Measurements from ENCODE around the gene CFAP107.

The CFAP107 gene

GRCh38 chr1:12739613-12740012 is 6.4 kb upstream of the CFAP107 start:
- in situ Hi-C loops (cut with MboI; ENCODE audit: low sequenced_read_pairs), result no loop called here

DNA sequence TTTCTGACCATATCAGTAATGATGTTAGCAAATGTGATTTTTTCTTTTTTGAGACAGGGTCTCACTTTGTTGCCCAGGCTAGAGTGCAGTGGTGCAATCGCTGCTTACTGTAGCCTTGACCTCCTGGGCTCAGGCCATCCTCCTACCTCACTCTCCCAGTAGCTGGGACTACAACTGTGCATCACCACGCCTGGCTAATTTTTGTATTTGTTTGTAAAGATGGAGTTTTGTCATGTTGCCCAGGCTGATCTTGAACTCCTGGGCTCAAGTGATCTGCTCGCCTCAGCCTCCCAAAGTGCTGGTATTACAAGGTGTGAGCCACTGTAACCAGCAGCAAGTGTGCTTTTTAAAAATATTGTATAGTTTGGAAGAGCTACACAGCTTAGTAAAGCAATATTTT is 4.1 kb upstream of the CFAP107 start:
- in situ Hi-C loops (cut with MboI; ENCODE audit: low sequenced_read_pairs), result no loop called here

GRCh38 chr1:12745126-12745991 is 641 bp upstream of the CFAP107 start:
- in situ Hi-C loops (cut with MboI; ENCODE audit: low sequenced_read_pairs), result no loop called here

DNA sequence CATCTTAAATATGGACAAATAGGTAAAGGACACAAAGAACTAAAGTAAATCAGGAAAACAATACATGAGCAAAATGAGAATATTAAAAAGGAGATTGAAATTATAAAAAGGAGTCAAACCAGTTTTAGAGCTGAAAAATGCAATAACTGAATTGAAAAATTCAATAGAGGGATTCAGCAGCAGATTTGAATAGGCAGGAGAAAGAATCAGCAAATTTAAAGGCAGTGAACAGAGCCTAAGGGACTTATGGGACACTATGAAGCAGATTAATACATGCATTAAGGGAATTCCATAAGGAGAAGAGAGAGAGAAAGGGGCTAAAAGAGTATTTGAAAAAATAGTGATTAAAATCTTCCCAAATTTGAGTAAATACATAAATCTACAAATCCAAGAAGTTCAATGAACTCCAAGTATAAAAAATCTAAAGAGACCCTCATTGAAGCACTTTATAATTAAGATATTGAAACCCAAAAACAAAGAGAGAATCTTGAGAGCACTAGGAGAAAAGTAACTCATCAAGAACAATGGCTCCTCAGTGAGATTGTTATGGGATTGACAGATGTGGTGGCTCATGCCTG is 2.9 kb downstream of the CFAP107 start:
- in situ Hi-C loops (cut with MboI; ENCODE audit: low sequenced_read_pairs), result no loop called here

GRCh38 chr1:12754738-12755137 is 8.7 kb downstream of the CFAP107 start:
- in situ Hi-C loops (cut with MboI; ENCODE audit: low sequenced_read_pairs), result no loop called here

GRCh38 chr1:12756273-12756672 is 10.3 kb downstream of the CFAP107 start:
- in situ Hi-C loops (cut with MboI; ENCODE audit: low sequenced_read_pairs), result no loop called here

GRCh38 chr1:12756768-12757413 is 10.9 kb downstream of the CFAP107 start:
- in situ Hi-C loops (cut with MboI; ENCODE audit: low sequenced_read_pairs), result no loop called here

DNA sequence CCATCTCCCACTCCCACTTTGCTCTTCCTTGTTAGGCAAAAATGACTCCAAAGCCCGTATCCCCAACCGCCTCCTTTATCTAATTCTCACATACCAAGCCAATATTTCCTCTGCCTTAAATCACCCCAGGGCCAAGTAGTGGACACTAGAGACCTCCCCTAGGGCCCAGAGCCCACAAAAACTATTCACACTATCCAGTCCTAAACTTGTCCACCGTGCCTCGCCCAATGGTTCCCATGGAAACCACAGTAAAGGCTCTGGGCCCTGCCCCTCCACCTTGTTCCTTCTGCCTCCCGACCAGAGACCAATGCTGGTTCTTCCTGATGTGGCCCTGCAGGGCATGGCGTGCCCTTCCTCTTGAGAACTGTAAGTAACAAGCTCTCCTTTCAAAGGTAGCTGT is 11.8 kb downstream of the CFAP107 start:
- in situ Hi-C loops (cut with MboI; ENCODE audit: low sequenced_read_pairs), result no loop called here

DNA sequence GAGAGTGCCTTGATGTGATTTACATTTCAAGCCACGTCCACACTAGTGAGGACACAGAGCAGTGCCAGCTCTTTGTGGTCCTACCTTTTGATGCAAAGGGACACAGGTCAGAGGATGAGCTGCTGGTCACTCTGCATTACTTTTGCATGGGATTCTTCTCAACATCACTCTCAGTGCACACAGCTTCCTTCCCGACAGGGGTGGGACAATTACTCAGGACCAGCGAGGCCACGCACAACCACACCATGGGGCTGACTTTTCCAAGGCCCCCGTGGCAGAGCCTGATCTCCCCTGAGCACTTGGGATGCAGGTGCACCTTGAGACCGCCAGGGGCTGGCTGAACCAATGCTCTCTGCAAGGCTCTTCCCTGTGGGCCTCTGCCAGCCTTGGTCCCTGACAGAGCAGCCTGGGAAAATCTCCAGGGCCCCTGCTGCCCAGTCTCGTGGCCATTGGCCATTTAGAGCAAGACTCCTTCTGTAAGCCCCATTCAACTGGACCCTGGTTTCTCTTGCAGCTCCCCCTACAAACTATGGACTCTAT is 14.3 kb downstream of the CFAP107 start:
- in situ Hi-C loops (cut with MboI; ENCODE audit: low sequenced_read_pairs), result no loop called here

- in situ Hi-C loops (cut with MboI; ENCODE audit: low sequenced_read_pairs), result no loop called here
Observed at GRCh38 chr1:12761781-12762180, 15.8 kb downstream of the CFAP107 start.

DNA sequence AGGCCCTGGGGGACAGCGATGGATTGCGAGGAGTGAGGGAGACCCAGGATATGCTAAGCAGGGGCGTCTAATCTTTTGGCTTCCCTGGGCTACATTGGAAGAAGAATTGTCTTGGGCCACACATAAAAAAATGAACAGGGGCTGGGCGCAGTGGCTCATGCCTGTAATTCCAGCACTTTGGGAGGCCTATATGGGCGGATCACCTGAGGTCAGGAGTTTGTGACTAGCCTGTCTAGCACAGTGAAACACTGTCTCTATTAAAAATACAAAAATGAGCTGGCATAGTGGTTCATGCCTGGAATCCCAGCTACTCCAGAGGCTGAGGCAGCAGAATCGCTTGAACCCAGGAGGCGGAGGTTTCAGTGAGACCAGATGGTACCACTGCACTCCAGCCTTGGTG is 16.8 kb downstream of the CFAP107 start:
- in situ Hi-C loops (cut with MboI; ENCODE audit: low sequenced_read_pairs), result no loop called here

GRCh38 chr1:12763479-12763878 is 17.5 kb downstream of the CFAP107 start:
- in situ Hi-C loops (cut with MboI; ENCODE audit: low sequenced_read_pairs), result no loop called here

DNA sequence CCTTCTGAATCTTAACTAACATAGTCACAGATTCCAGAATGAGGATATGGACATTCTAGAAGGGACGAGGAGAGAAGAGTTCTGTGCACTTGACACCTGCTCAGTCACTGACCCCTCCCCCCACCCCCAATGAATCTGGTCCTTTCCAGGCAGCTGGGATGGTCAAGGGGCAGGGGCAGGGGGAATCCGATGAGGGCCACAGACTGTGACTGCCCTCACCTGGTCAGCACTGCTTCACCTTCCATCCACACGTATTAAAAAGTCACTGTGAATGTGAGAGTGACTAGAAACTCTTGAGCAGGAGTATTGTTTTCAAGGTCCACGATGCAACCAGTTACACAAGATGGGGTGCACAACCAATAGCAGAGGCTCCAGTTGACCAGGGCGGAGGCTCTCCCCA is 18.0 kb downstream of the CFAP107 start:
- in situ Hi-C loops (cut with MboI; ENCODE audit: low sequenced_read_pairs), result no loop called here

GRCh38 chr1:12769031-12769430 is 23.0 kb downstream of the CFAP107 start:
- in situ Hi-C loops (cut with MboI; ENCODE audit: low sequenced_read_pairs), result no loop called here

DNA sequence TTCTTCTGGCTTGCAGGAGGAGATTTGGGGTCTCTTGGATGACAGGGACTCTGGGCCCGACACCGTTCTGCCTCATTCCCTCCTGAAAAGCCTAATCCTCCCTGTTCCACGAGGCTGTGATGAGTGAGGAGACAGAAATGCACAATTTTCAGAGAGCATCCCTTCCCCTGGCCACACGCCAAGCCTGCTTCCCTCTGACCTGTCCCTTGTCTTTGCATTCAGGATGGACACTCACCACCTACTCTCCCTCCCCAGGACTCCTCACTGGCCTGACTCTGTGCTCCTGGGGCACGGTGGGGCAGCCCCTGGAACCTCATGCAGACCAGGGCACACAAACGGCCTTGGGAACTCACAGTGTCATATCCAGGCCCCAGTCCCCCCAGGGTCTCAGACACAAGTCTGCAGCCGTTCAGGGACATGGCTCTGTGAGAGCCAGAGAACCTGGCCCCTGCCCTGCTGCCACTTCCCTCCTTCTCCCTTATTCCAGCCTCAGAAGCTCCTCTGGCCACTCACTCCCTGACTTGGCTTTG is 24.0 kb downstream of the CFAP107 start:
- in situ Hi-C loops (cut with MboI; ENCODE audit: low sequenced_read_pairs), result no loop called here

- in situ Hi-C loops (cut with MboI; ENCODE audit: low sequenced_read_pairs), result no loop called here
Observed at GRCh38 chr1:12770620-12771019, 24.6 kb downstream of the CFAP107 start.

- in situ Hi-C loops (cut with MboI; ENCODE audit: low sequenced_read_pairs), result no loop called here
Observed at GRCh38 chr1:12771186-12771585, 25.2 kb downstream of the CFAP107 start.

GRCh38 chr1:12772520-12772919 is 26.5 kb downstream of the CFAP107 start:
- in situ Hi-C loops (cut with MboI; ENCODE audit: low sequenced_read_pairs), result no loop called here

DNA sequence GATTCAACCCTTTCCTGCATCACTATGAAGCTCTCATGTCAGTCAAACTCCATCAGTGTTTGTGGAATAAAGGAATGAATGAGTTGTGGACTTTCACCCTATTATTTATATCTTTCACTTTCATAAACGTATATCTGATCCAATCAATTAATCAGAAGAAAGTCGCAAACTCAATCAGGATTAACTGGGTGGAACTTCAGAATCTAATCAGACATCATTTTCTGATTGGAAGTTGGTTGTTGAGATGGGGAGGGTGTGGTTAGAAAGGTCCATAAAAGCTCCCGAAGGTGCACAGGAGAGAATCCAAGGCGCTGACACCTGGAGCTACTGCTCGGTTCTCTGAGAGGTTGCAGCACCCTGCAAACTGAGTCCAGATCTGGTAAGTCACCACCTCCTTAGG is 27.4 kb downstream of the CFAP107 start, which contains the start of gene PRAMEF12:
Gene PRAMEF12, plus strand, starts transcription at position 301 of the 400 bp plus-strand sequence. CDS start 1,130 bp downstream, outside the sequence.
- in situ Hi-C loops (cut with MboI; ENCODE audit: low sequenced_read_pairs), result no loop called here

GRCh38 chr1:12774801-12775345 is 28.9 kb downstream of the CFAP107 start:
- in situ Hi-C loops (cut with MboI; ENCODE audit: low sequenced_read_pairs), result no loop called here

DNA sequence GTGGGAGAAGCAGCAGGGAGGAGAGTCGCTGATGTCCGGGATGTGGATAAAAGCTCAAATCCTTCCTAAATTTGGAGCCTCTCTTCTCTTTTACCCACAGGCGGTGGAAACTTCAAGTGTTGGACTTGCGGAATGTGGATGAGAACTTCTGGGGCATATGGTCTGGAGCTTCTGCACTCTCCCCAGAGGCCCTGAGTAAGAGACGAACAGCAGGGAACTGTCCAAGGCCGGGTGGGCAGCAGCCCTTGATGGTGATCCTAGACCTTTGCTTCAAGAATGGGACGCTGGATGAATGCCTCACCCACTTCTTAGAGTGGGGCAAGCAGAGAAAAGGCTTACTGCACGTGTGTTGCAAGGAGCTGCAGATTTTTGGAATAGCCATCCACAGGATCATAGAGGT is 29.4 kb downstream of the CFAP107 start:
- in situ Hi-C loops (cut with MboI; ENCODE audit: low sequenced_read_pairs), result no loop called here

Data from HL-60/S4 treated with phorbol 12-myristate 13-acetate at 8.2 ng/mL for 4 days and 3 days (cell line).